Testis (tissue), 3 donors: ENCODE results near the gene TMEM63B. TPM values are rescaled to one million over a fixed set of nuclear protein-coding genes. Genes with fewer than 3 reads are reported as not detected.

Source experiments
- DNase-seq: peaks from one replicate; pipeline ENCODE4 v3.0.0-alpha.2; 2019
- H3K27ac ChIP-seq, 2 donors: fragments of 200-600 bp; sonication (generic); one replicate each; pipeline ENCODE4 v1.5.1; 2019
- H3K27me3 ChIP-seq: fragments of 200-600 bp; sonication (generic); one replicate; pipeline ENCODE4 v1.5.1; 2019
- H3K36me3 ChIP-seq: fragments of 200-600 bp; sonication (generic); one replicate; pipeline ENCODE4 v1.5.1; 2017; ENCODE audit warnings: low read depth; ENCODE audit errors: missing control alignments
- H3K4me1 ChIP-seq: fragments of 200-600 bp; sonication (generic); one replicate; pipeline ENCODE4 v1.5.1; 2019
- H3K4me3 ChIP-seq, 2 donors: fragments of 200-600 bp; sonication (generic); one replicate each; pipeline ENCODE4 v1.5.1; 2017 to 2019
- H3K9me3 ChIP-seq: fragments of 200-600 bp; sonication (generic); one replicate; pipeline ENCODE4 v1.5.1; 2017
- POLR2A ChIP-seq: fragments of 450-650 bp; IDR thresholded peaks from one replicate; pipeline ENCODE4 v1.6.1; 2017; ENCODE audit warnings: antibody characterized with exemption, mild to moderate bottlenecking, moderate library complexity
- WGBS, 2 donors: methylation state at CpG; one replicate each; pipeline ENCODE4 v1.1.5; 2018; 5-methylcytosine and 5-hydroxymethylcytosine counted together
- intact Hi-C: fragments of 100-400 bp; cut with DNase I; formaldehyde crosslinking; loops from one replicate; pipeline ENCODE4 v1.15.1; 2023; ENCODE audit warnings: low total_unique reads
- polyA plus RNA-seq: library from polyadenylated mRNA; stranded (reverse); fragments of 350-450 nt; fragmentation: Illumina TruSeq; extraction: RNeasy Lipid Tissue Mini Kit (QIAGEN cat#74804); gene quantifications from one replicate; pipeline ENCODE4 v1.2.3, GENCODE V29; 2014; ENCODE audit warnings: low read depth, low replicate concordance; ENCODE audit not compliant: insufficient read depth
- total RNA-seq, 2 donors: library from RNA; depleted of rRNA; stranded (reverse); fragments of >200 nt; gene quantifications; one replicate each; pipeline ENCODE4 v1.2.3, GENCODE V29; 2016
- TF ChIP-seq, protein P1 (sequence below), 3 experiments: fragments of 450-650 bp in 2 of 3; fragments of 200-600 bp in 1 of 3; sonication (generic) in 1 of 3; IDR thresholded peaks; one replicate each; pipeline ENCODE4 v1.5.1; 2016 to 2019; ENCODE audit warnings: antibody characterized with exemption in 3 of 3, mild to moderate bottlenecking in 2 of 3, moderate library complexity in 1 of 3

Gene TMEM63B
- total and polyA plus RNA-seq, 3 donors from 2014 or later: 79.0 to 170 (median 139) TPM

DNA sequence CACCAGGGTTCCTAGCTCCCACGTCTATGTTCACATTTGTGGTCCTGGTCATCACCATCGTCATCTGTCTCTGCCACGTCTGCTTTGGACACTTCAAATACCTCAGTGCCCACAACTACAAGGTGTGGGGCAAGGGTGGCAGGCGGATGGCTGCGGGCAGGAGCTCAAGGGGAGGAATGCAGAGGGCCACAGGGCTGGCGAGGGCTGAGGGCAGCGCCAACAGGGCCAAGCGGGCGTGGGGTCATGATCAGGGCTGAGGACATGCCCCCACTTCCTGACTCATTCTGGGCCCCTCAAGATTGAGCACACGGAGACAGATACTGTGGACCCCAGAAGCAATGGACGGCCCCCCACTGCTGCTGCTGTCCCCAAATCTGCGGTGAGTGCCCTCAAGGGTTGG, 26.7 kb downstream of the TMEM63B start:
- Histone ChIP-seq H3K27me3 (no peaks in the 10 kb centered on the region), H3K4me3 (no peak overlapping the region), H3K36me3 (no peaks in the 10 kb centered on the region), H3K27ac (no peak overlapping the region), H3K4me1 (peaks cover 3% of the 10 kb centered on the region), H3K9me3 (no peaks in the 10 kb centered on the region)
- intact Hi-C loops: loop anchor here (5.0 kb wide), 1 partner anchor 62 kb away; no protein-coding TSS in a partner anchor
- no peak for TF ChIP-seq POLR2A
- TF ChIP-seq, protein P1, sequence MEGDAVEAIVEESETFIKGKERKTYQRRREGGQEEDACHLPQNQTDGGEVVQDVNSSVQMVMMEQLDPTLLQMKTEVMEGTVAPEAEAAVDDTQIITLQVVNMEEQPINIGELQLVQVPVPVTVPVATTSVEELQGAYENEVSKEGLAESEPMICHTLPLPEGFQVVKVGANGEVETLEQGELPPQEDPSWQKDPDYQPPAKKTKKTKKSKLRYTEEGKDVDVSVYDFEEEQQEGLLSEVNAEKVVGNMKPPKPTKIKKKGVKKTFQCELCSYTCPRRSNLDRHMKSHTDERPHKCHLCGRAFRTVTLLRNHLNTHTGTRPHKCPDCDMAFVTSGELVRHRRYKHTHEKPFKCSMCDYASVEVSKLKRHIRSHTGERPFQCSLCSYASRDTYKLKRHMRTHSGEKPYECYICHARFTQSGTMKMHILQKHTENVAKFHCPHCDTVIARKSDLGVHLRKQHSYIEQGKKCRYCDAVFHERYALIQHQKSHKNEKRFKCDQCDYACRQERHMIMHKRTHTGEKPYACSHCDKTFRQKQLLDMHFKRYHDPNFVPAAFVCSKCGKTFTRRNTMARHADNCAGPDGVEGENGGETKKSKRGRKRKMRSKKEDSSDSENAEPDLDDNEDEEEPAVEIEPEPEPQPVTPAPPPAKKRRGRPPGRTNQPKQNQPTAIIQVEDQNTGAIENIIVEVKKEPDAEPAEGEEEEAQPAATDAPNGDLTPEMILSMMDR (IDR thresholded peaks at IDR 0.05): no peak
- 81 to 94% methylated on average over 7 to 12 of the region's 12 CpGs for WGBS, 2 donors
- DNase-seq: no peak

DNA sequence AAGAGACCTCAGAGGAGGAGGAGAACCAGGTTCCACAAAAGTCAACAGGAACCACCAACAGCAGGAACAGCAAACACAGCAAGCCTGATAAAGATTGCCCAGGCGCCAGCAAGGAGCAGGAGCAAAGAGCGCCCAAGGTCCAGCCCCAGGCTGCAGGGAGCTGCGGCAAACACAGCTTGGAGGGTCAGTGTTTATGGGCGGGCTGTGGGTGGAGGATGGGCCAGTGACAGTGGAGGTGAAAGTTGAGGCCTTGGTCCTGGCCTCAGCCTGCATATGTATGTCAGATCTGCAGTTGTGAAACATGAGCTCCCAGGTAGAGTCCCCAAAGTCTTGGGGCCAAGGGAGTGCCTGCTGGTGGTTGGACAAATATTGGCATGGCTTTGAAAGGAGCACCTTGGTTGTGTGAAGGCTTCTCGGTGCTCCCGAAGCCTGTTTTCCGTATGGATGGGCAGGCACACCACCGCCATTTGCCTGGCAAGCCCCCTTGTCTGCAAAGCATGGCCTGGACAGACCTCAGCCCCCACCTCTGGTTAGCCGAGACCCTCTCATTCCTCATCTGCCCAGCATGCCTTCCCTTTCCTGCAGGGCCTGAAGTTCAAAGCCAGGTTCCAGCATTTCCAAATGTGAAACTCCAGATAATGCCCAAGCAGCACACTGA, 29.3 kb downstream of the TMEM63B start:
- DNase-seq: no peak
- Histone ChIP-seq H3K4me1 (peaks cover 3% of the 10 kb centered on the region), H3K27me3 (no peaks in the 10 kb centered on the region), H3K9me3 (no peaks in the 10 kb centered on the region), H3K36me3 (no peaks in the 10 kb centered on the region), H3K27ac (no peak overlapping the region), H3K4me3 (no peak overlapping the region)
- intact Hi-C loops: no loop called here
- 86 to 89% methylated on average over 9 of the region's 9 CpGs for WGBS, 2 donors
- TF ChIP-seq, protein P1 (IDR thresholded peaks at IDR 0.05): no peak
- TF ChIP-seq POLR2A: no peak

DNA sequence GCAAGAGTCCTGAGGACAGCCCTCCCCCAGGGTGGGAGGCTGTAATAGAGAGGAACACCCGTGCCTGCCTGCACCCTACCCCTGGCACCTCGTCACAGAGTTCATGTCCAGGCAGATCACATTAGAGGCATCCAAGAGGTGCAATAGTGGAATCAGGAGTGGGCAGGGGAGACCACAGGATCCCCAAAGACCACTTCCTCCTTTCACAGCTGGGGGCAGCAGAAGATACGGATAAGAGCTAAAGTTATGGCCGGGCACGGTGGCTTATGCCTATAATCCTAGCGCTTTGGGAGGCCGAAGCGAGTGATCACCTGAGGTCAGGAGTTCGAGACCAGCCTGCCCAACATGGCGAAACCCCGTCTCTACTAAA, 29.8 kb downstream of the TMEM63B start:
- no peak for DNase-seq
- intact Hi-C loops: no loop called here
- H3K36me3 ChIP-seq: no peaks in the 10 kb centered on the region
- H3K27me3 ChIP-seq: no peaks in the 10 kb centered on the region
- TF ChIP-seq POLR2A: no peak
- TF ChIP-seq, protein P1 (IDR thresholded peaks at IDR 0.05): no peak
- no peak overlapping the region for H3K27ac ChIP-seq
- H3K4me3 ChIP-seq: no peak overlapping the region
- H3K4me1 ChIP-seq: peaks cover 3% of the 10 kb centered on the region
- H3K9me3 ChIP-seq: no peaks in the 10 kb centered on the region
- 88 to 94% methylated on average over 5 to 11 of the region's 11 CpGs for WGBS, 2 donors

DNA sequence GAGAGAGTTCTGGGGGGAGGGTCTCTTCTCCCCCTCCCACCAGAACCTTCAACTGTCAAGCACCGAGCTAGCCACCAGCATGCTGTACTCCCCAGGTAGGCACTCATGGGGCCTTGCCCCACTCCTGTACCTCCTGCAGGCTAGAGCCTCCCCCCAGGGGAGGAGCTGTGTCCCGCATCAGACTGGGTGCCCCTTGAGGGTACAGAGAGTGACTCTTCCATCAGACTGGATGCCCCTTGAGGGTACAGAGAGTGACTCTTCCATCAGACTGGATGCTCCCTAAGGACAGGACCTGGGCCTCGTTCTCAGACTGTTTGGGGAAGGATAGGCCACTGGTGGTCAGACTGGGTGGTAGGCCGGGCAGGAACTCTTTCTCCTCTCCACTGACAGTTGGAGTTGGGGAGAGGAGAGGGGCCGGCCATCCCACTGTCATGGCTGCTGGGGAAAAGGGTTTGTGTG, 31.4 kb downstream of the TMEM63B start, which contains the start of gene CAPN11:
Gene CAPN11 (plus strand): TSS at position 51 of the 459 bp plus-strand sequence. CDS start 29 bp downstream, at position 80.
- Histone ChIP-seq H3K4me1 (peaks cover 3% of the 10 kb centered on the region), H3K27ac (no peak within 1 kb of the TSS), H3K9me3 (no peaks in the 10 kb centered on the region), H3K27me3 (no peaks in the 10 kb centered on the region), H3K36me3 (no peaks in the 10 kb centered on the region), H3K4me3 (no peak within 1 kb of the TSS)
- no peak for TF ChIP-seq POLR2A
- TF ChIP-seq, protein P1 (IDR thresholded peaks at IDR 0.05): no peak
- intact Hi-C loops: no loop called here
- DNase-seq: no peak
- 65 to 94% methylated on average over 4 to 5 of the region's 5 CpGs for WGBS, 2 donors

DNA sequence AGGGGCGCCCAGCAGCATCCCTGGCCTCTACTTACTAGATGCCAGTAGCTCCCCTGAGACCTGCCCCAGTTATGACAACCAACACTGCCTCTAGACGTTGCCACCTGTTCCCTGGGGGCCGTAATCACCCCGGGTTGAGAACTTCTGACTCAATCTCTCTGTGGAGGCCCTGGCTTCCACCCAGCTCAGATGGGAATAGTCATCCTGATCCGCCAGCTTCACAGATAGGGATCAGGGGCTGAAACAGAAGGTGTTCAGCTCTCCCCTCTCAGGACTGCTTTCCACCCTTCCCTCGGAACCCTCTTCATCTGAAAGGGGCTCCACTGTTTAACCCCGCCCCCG, 34.6 kb downstream of the TMEM63B start:
- no peaks in the 10 kb centered on the region for H3K36me3 ChIP-seq
- TF ChIP-seq, protein P1 (IDR thresholded peaks at IDR 0.05): no peak
- TF ChIP-seq POLR2A: no peak
- H3K27ac ChIP-seq: no peak overlapping the region
- whole genome bisulfite sequencing, 2 donors: 72 to 76% methylated on average over 8 of the region's 8 CpGs
- no peak overlapping the region for H3K4me3 ChIP-seq
- intact Hi-C loops: no loop called here
- no peak for DNase-seq
- H3K4me1 ChIP-seq: no peaks in the 10 kb centered on the region
- H3K9me3 ChIP-seq: no peaks in the 10 kb centered on the region
- H3K27me3 ChIP-seq: no peaks in the 10 kb centered on the region
